Gastrocnemius medialis (tissue), 4 donors: Measurements from ENCODE around the gene LRRC49.

Experiments
- CTCF ChIP-seq, 5 experiments: fragments of 450-650 bp in 3 of 5; fragments of 200-600 bp in 2 of 5; sonication (generic) in 2 of 5; IDR thresholded peaks in 4 of 5; conservative IDR thresholded peaks in 1 of 5; 1 replicate in 4 of 5; 2 replicates in 1 of 5; pipeline ENCODE4 v1.5.1; 2016 to 2019; ENCODE audit warnings: antibody characterized with exemption in 5 of 5, mild to moderate bottlenecking in 3 of 5, moderate library complexity in 3 of 5
- POLR2A ChIP-seq, 2 donors: fragments of 450-650 bp; IDR thresholded peaks; one replicate each; pipeline ENCODE4 v1.6.1; 2017; ENCODE audit warnings: antibody characterized with exemption in 2 of 2, mild to moderate bottlenecking in 2 of 2, moderate library complexity in 2 of 2

GRCh38 chr15:71056111-71056510 lies 163.5 kb downstream of the LRRC49 start:
- no peak for TF ChIP-seq POLR2A (IDR thresholded peaks at IDR 0.05)
- TF ChIP-seq CTCF (IDR thresholded peaks at IDR 0.05 in 4 of 5, conservative IDR thresholded peaks at IDR 0.05 in 1 of 5), result no peak
